Measurements from ENCODE around the gene LRMDA. TPM values are rescaled to one million over a fixed set of nuclear protein-coding genes. Genes with fewer than 3 reads are reported as not detected.
A peak's percentile ranks its signal among the peaks of the same experiment; 100 is the strongest.

The LRMDA gene
- total RNA-seq, 4 donors from 2014 or later: 1.5 to 15.7 (median 4.6) TPM

GRCh38 chr10:75425291-75426079, 5.9 kb upstream of the LRMDA start:
- no peaks in the 10 kb centered on the region for H3K27me3 ChIP-seq
- H3K4me3 ChIP-seq: no peak overlapping the region
- H3K9me3 ChIP-seq: no peaks in the 10 kb centered on the region
- intact Hi-C loops (cut with DNase I; ENCODE audit: low total_unique reads): no loop called here
- DNase-seq: no peak
- TF ChIP-seq, protein P1, sequence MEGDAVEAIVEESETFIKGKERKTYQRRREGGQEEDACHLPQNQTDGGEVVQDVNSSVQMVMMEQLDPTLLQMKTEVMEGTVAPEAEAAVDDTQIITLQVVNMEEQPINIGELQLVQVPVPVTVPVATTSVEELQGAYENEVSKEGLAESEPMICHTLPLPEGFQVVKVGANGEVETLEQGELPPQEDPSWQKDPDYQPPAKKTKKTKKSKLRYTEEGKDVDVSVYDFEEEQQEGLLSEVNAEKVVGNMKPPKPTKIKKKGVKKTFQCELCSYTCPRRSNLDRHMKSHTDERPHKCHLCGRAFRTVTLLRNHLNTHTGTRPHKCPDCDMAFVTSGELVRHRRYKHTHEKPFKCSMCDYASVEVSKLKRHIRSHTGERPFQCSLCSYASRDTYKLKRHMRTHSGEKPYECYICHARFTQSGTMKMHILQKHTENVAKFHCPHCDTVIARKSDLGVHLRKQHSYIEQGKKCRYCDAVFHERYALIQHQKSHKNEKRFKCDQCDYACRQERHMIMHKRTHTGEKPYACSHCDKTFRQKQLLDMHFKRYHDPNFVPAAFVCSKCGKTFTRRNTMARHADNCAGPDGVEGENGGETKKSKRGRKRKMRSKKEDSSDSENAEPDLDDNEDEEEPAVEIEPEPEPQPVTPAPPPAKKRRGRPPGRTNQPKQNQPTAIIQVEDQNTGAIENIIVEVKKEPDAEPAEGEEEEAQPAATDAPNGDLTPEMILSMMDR (IDR thresholded peaks at IDR 0.05): no peak
- no peak for TF ChIP-seq POLR2A (IDR thresholded peaks at IDR 0.05)
- no peaks in the 10 kb centered on the region for H3K36me3 ChIP-seq
- no peak overlapping the region for H3K27ac ChIP-seq
- H3K4me1 ChIP-seq: peaks cover 0 to 4% of the 10 kb centered on the region in 2 donors

DNA sequence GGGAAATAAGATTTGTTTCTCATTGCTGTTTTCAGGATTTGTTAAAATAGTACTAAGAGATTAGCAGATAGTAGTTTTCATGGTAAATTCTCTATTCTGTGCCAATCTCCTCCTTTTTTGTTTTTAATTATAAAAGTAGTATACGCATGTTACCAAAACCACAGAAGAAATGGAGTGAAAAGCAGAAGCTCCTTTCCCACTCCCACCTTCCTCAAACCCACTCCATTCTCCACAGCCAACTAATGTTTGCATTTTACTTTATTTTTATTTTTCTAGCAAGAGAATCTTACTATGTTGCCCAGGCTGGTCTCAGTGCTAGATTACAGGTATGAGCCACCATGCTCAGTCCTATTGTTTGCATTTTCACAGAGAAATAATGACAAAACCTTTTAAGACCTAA, 4.5 kb upstream of the LRMDA start:
- no peaks in the 10 kb centered on the region for H3K36me3 ChIP-seq
- peak overlapping the region in 1 of 2 donors; percentile 68 for H3K27ac ChIP-seq
- H3K9me3 ChIP-seq: no peaks in the 10 kb centered on the region
- no peak for DNase-seq
- intact Hi-C loops (cut with DNase I; ENCODE audit: low total_unique reads): no loop called here
- H3K4me1 ChIP-seq: peaks cover 0 to 4% of the 10 kb centered on the region in 2 donors
- H3K4me3 ChIP-seq: no peak overlapping the region
- H3K27me3 ChIP-seq: no peaks in the 10 kb centered on the region
- TF ChIP-seq, protein P1 (IDR thresholded peaks at IDR 0.05): no peak
- no peak for TF ChIP-seq POLR2A (IDR thresholded peaks at IDR 0.05)

- Histone ChIP-seq H3K27ac (peak overlapping the region; percentile 68 to 71), H3K27me3 (no peaks in the 10 kb centered on the region), H3K36me3 (no peaks in the 10 kb centered on the region), H3K4me1 (peaks cover 0 to 4% of the 10 kb centered on the region in 2 donors), H3K4me3 (no peak overlapping the region), H3K9me3 (no peaks in the 10 kb centered on the region)
- no peak for DNase-seq
- intact Hi-C loops (cut with DNase I; ENCODE audit: low total_unique reads): no loop called here
- TF ChIP-seq POLR2A (IDR thresholded peaks at IDR 0.05): no peak
- TF ChIP-seq, protein P1 (IDR thresholded peaks at IDR 0.05): no peak
Observed at GRCh38 chr10:75427951-75428350, 3.5 kb upstream of the LRMDA start.

GRCh38 chr10:75428434-75429158, 2.8 kb upstream of the LRMDA start:
- peak overlapping the region; percentile 68 to 71 for H3K27ac ChIP-seq
- no peaks in the 10 kb centered on the region for H3K36me3 ChIP-seq
- no peak overlapping the region for H3K4me3 ChIP-seq
- peak in 1 of 2 donors; percentile 33 for DNase-seq
- no peaks in the 10 kb centered on the region for H3K9me3 ChIP-seq
- intact Hi-C loops (cut with DNase I; ENCODE audit: low total_unique reads): no loop called here
- no peak for TF ChIP-seq POLR2A (IDR thresholded peaks at IDR 0.05)
- TF ChIP-seq, protein P1 (IDR thresholded peaks at IDR 0.05): no peak
- peaks cover 0 to 4% of the 10 kb centered on the region in 2 donors for H3K4me1 ChIP-seq
- no peaks in the 10 kb centered on the region for H3K27me3 ChIP-seq
